HUES48 (cell line): Measurements from ENCODE around the gene PIMREG.
"Not testable (repeated sequence)": the region's sequence is repeated elsewhere in the genome, so short reads cannot be mapped to it uniquely, and the experiment has no call there.

ENCODE experiments used
- H3K27ac ChIP-seq: one replicate; pipeline ENCODE4 v1.7.0; 2013; ENCODE audit warnings: low read depth, low read length, inconsistent platforms
- H3K27me3 ChIP-seq: 2 replicates; pipeline ENCODE4 v1.6.1; 2013; ENCODE audit warnings: mild to moderate bottlenecking, low read length; ENCODE audit not compliant: control insufficient read depth, insufficient read depth
- H3K36me3 ChIP-seq: 2 replicates; pipeline ENCODE4 v1.6.1; 2013; ENCODE audit warnings: low read length; ENCODE audit not compliant: control insufficient read depth, insufficient read depth
- H3K4me1 ChIP-seq: 2 replicates; pipeline ENCODE4 v1.6.1; 2013; ENCODE audit warnings: mild to moderate bottlenecking, low read length; ENCODE audit not compliant: control insufficient read depth, insufficient read depth
- H3K4me3 ChIP-seq: 2 replicates; pipeline ENCODE4 v1.5.1; 2013; ENCODE audit warnings: mild to moderate bottlenecking, low read depth, low read length
- H3K9ac ChIP-seq: 2 replicates; pipeline ENCODE4 v1.6.1; 2013; ENCODE audit warnings: mild to moderate bottlenecking, low read depth, low read length, moderate library complexity
- H3K9me3 ChIP-seq: 2 replicates; pipeline ENCODE4 v1.6.1; 2013; ENCODE audit warnings: low read length; ENCODE audit not compliant: control insufficient read depth, insufficient read depth

Gene PIMREG

GRCh38 chr17:6482796-6483195 lies 38.5 kb downstream of the PIMREG start:
- H3K9me3 ChIP-seq, H3K9ac ChIP-seq, H3K27ac ChIP-seq, H3K27me3 ChIP-seq, H3K4me3 ChIP-seq, H3K36me3 ChIP-seq: not testable (repeated sequence)
- peaks cover 25% of the 10 kb centered on the region; the same call in 1 of the 2 replicates for H3K4me1 ChIP-seq

- Histone ChIP-seq H3K4me3 (no peak overlapping the region), H3K27ac (no peak overlapping the region), H3K9ac (no peak overlapping the region), H3K9me3 (no peaks in the 10 kb centered on the region), H3K27me3 (no peaks in the 10 kb centered on the region), H3K4me1 (peaks cover 25% of the 10 kb centered on the region; the same call in 1 of the 2 replicates), H3K36me3 (no peaks in the 10 kb centered on the region)
Measured at GRCh38 chr17:6483507-6483906, 39.3 kb downstream of the PIMREG start.

DNA sequence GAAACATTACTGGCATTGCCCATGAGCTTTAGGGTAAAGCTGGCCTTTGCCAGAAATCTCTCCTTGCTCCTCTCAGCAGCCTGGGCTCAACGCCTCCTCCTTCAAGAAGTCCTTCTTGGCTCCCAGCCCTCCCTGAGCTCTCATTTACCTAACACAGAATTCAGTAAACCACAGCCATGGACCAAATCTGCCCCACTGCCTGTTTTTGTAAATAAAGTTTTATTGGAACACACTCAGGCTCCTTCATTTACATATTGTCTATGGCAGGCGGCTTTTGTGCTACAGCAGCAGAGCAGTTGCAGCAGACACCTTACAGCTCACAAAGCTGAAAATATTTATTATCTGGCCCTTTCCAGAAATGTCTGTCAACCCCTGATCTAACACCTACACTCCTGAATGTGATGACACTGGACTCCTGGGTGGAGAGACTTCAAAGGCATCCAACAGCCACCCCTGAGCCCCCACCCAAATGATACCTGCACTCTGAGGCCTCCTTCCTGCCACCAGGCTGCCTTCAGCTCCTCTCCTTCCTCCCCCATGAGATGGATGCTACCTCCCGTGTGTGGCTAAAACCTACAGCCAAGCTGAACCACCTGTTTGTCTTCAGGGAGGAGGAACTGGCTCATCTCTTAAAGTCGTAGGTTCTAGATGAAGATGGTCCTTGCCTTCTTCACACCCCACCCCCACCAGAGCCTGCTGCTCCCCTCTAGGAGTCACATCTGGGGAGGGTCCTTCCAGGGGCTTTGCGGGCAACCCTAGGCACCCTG lies 41.6 kb downstream of the PIMREG start:
- Histone ChIP-seq H3K27ac (no peak overlapping the region), H3K36me3 (no peaks in the 10 kb centered on the region), H3K9ac (no peak overlapping the region), H3K27me3 (no peaks in the 10 kb centered on the region), H3K9me3 (no peaks in the 10 kb centered on the region), H3K4me1 (peaks cover 14% of the 10 kb centered on the region; the same call in 1 of the 2 replicates), H3K4me3 (no peak overlapping the region)

GRCh38 chr17:6487251-6488007 lies 43.2 kb downstream of the PIMREG start:
- H3K27me3 ChIP-seq, result no peaks in the 10 kb centered on the region
- no peak overlapping the region for H3K4me3 ChIP-seq
- H3K27ac ChIP-seq, result no peak overlapping the region
- no peaks in the 10 kb centered on the region for H3K9me3 ChIP-seq
- no peak overlapping the region for H3K9ac ChIP-seq
- H3K4me1 ChIP-seq, result peaks cover 14% of the 10 kb centered on the region; the same call in 1 of the 2 replicates
- H3K36me3 ChIP-seq, result no peaks in the 10 kb centered on the region

DNA sequence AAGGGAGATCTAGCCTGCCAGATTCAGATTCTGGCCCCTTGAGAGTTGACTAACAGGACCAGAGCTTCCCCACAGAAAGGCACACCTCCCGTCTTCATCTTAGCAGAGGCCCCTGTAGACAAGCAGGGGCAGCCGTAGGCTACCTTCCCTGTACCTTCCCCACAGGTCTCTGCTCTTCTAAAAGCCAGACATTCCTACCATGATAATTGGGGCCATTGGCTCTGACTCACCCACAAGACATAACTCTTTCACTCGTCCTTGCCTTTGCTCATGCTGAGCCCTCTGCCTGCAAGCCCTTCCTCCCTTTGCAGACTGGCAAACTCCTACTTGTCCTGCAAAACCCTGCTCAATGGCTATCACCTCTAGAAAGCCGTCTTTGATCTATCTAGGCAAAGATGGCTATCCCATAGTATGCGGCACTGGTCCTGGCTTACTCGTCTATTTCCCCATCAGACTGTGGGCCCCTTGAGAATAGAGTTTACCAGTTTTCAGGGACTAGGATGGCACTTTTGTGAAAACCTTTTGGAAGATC lies 43.8 kb downstream of the PIMREG start:
- Histone ChIP-seq H3K27me3 (no peaks in the 10 kb centered on the region), H3K4me1 (peaks cover 14% of the 10 kb centered on the region; the same call in 1 of the 2 replicates), H3K9me3 (no peaks in the 10 kb centered on the region), H3K36me3 (no peaks in the 10 kb centered on the region), H3K27ac (no peak overlapping the region), H3K4me3 (no peak overlapping the region), H3K9ac (no peak overlapping the region)

- no peaks in the 10 kb centered on the region for H3K36me3 ChIP-seq
- no peaks in the 10 kb centered on the region for H3K9me3 ChIP-seq
- H3K27ac ChIP-seq, result no peak overlapping the region
- H3K4me3 ChIP-seq, result no peak overlapping the region
- H3K4me1 ChIP-seq, result peaks cover 14% of the 10 kb centered on the region; the same call in 1 of the 2 replicates
- no peak overlapping the region for H3K9ac ChIP-seq
- H3K27me3 ChIP-seq, result no peaks in the 10 kb centered on the region
Measured at GRCh38 chr17:6489016-6489550, 44.8 kb downstream of the PIMREG start.

DNA sequence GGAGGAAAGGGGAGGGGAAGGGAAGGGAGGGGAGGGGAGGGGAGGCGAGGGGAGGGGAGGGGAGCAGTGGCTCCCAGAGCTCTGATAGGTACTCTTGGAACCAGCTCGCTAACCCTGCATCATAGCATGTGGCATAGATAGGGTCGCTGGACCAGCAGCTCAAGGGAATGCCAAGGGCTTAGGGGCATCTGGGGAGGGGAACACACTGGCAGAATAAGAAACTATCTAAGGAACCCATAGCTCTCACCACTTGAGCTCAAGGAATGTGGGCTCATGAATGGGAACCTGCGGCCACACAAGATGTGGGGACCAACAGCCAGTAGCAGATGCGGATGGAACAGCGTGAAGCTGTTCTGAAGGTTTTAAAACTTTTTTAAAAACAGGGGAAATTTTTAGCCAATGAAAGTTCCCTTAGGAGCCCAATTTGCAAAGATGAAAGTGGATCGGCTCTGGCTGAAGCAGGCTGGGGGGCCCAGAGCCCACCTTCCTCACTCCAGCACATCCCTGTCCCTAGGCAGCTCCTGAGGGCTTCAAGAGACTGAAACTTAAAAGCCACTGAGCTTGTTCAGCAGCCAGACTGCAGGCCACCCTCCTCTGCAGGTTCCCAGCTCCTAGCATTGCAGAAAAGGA lies 46.9 kb downstream of the PIMREG start:
- peaks cover 22% of the 10 kb centered on the region for H3K4me1 ChIP-seq
- H3K27me3 ChIP-seq, result no peaks in the 10 kb centered on the region
- no peak overlapping the region for H3K4me3 ChIP-seq
- H3K36me3 ChIP-seq, result no peaks in the 10 kb centered on the region
- H3K9me3 ChIP-seq, result no peaks in the 10 kb centered on the region
- no peak overlapping the region for H3K27ac ChIP-seq
- H3K9ac ChIP-seq, result no peak overlapping the region

DNA sequence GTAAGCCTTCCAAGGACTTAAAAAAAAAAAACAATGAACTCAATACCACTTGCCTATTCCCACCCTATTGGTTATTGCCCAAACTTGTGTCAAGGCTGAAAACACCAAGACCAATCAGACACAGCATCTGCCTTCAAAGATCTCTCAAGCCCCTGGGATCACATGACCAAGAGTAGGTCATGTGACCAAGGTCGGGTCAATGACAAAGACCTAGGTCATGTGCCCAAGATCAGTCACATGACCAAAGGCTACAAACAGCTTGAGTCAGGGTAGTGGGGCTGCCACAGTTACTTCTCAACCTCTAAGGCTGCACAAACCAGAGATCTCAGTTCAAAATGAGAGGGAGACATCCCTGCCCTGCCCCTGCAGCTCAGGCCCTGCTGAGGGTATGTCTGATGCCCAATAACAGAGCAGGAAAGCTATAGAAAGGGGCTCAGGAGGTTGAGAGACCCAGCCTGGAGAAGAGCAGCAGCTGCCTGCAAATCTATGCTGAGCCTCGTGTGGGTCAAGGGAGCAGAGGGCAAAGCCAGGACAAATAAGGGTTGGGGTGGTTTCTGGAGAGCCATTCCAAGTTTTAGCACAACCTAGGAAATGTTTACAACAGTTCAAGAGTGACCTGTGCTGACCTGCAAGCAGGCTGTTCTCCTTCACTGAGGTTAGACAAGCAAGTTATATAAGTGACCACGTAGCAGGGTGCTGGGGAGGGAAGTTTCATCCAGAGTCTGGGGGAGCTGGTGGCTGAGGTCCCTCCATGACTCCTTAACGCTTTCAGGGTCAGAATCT lies 48.8 kb downstream of the PIMREG start:
- Histone ChIP-seq H3K9ac (no peak overlapping the region), H3K27me3 (peaks cover 2% of the 10 kb centered on the region; the same call in 1 of the 2 replicates), H3K9me3 (no peaks in the 10 kb centered on the region), H3K36me3 (no peaks in the 10 kb centered on the region), H3K4me3 (no peak overlapping the region), H3K27ac (no peak overlapping the region), H3K4me1 (peaks cover 19% of the 10 kb centered on the region)

GRCh38 chr17:6494239-6494941 lies 50.1 kb downstream of the PIMREG start:
- H3K27me3 ChIP-seq, result peaks cover 5% of the 10 kb centered on the region
- no peaks in the 10 kb centered on the region for H3K9me3 ChIP-seq
- H3K27ac ChIP-seq, result no peak overlapping the region
- peaks cover 19% of the 10 kb centered on the region for H3K4me1 ChIP-seq
- no peak overlapping the region for H3K9ac ChIP-seq
- no peak overlapping the region for H3K4me3 ChIP-seq
- H3K36me3 ChIP-seq, result no peaks in the 10 kb centered on the region
